ENCODE data around the gene BDKRB2.

GRCh38 chr14:96180043-96180874, 24.4 kb upstream of the BDKRB2 start:
- TF ChIP-seq BCL3 (IDR thresholded peaks at IDR 0.05) (no peak), POLR2A (IDR thresholded peaks at IDR 0.05; ENCODE audit: low read length) (no peak), CTCF (IDR thresholded peaks at IDR 0.05) (no peak), ELK1 (IDR thresholded peaks at IDR 0.05; ENCODE audit: low read depth, low read length) (no peak)
